SHP77 treated with DMSO at 0.1 percent for 48 hours (cell line): ENCODE measurements around the gene SEMA4B.

Experiments used
- DNase-seq: peaks from one replicate; lab custom pipeline; 2025; lab: John Stamatoyannopoulos, UW

Gene SEMA4B

GRCh38 chr15:90205050-90205848 lies 4.1 kb downstream of the SEMA4B start:
- DNase-seq: no peak

GRCh38 chr15:90205886-90206285 lies 4.8 kb downstream of the SEMA4B start:
- no peak for DNase-seq

- no peak for DNase-seq
Observed at GRCh38 chr15:90207252-90207651, 6.1 kb downstream of the SEMA4B start.

- DNase-seq: no peak
Observed at GRCh38 chr15:90208356-90208755, 7.2 kb downstream of the SEMA4B start.

GRCh38 chr15:90209591-90209990 lies 8.5 kb downstream of the SEMA4B start:
- no peak for DNase-seq

- no peak for DNase-seq
Observed at GRCh38 chr15:90210593-90210992, 9.5 kb downstream of the SEMA4B start.

- DNase-seq: no peak
Observed at GRCh38 chr15:90211009-90211408, 9.9 kb downstream of the SEMA4B start.

GRCh38 chr15:90211440-90212143 lies 10.5 kb downstream of the SEMA4B start:
- no peak for DNase-seq

GRCh38 chr15:90212221-90213098 lies 11.3 kb downstream of the SEMA4B start:
- DNase-seq: no peak

- DNase-seq: no peak
Observed at GRCh38 chr15:90213122-90213817, 12.1 kb downstream of the SEMA4B start.

- DNase-seq: no peak
Observed at GRCh38 chr15:90213818-90214204, 12.7 kb downstream of the SEMA4B start.

- DNase-seq: no peak
Observed at GRCh38 chr15:90214553-90215196, 13.5 kb downstream of the SEMA4B start.

- DNase-seq: no peak
Observed at GRCh38 chr15:90217671-90218394, 16.7 kb downstream of the SEMA4B start.

GRCh38 chr15:90219421-90220141 lies 18.5 kb downstream of the SEMA4B start:
- no peak for DNase-seq

GRCh38 chr15:90221246-90221900 lies 20.2 kb downstream of the SEMA4B start:
- peak; percentile 72 for DNase-seq

GRCh38 chr15:90222547-90222946 lies 21.4 kb downstream of the SEMA4B start:
- no peak for DNase-seq

GRCh38 chr15:90223441-90224165 lies 22.5 kb downstream of the SEMA4B start:
- no peak for DNase-seq

- DNase-seq: no peak
Observed at GRCh38 chr15:90225047-90225446, 23.9 kb downstream of the SEMA4B start.
